HEK293 (cell line): Measurements from ENCODE around the gene PRR36.
A peak's percentile ranks its signal among the peaks of the same experiment; 100 is the strongest.

Experiments
- CTCF ChIA-PET: fragments of 350-600 bp; formaldehyde crosslinking; extraction: SDS; loops from one replicate; lab custom pipeline; 2021; ENCODE audit warnings: antibody characterized with exemption; lab: Yijun Ruan, JAX
- POLR2A ChIA-PET: fragments of 300-600 bp; formaldehyde crosslinking; extraction: SDS; loops from one replicate; lab custom pipeline; 2020; ENCODE audit warnings: antibody characterized with exemption, inconsistent platforms; lab: Yijun Ruan, JAX
- H3K27ac ChIP-seq: fragments of 200-500 bp; sonication (Bioruptor generic); 2 replicates; pipeline ENCODE4 v1.5.1; 2014; ENCODE audit warnings: low read depth, low read length, control low read depth, inconsistent platforms; ENCODE audit errors: extremely low read depth
- H3K36me3 ChIP-seq, 2 experiments: fragments of 200-500 bp in 1 of 2; sonication (Bioruptor generic) in 1 of 2; 1 replicate in 1 of 2; 2 replicates in 1 of 2; pipeline ENCODE4 v1.5.1; 2014 to 2017; ENCODE audit warnings: inconsistent platforms in 2 of 2, low read length in 2 of 2; ENCODE audit not compliant: control insufficient read depth in 2 of 2, insufficient read depth in 1 of 2
- H3K4me1 ChIP-seq: fragments of 200-500 bp; sonication (Bioruptor generic); 2 replicates; pipeline ENCODE4 v1.5.1; 2014; ENCODE audit warnings: mild to moderate bottlenecking, low read length, inconsistent platforms; ENCODE audit not compliant: control insufficient read depth, insufficient read depth
- H3K4me3 ChIP-seq: 2 replicates; pipeline ENCODE4 v1.5.1; 2011; ENCODE audit warnings: low read depth, mild to moderate bottlenecking, control low read depth, low read length, moderate library complexity
- H3K9me3 ChIP-seq: fragments of 200-500 bp; sonication (Bioruptor generic); 2 replicates; pipeline ENCODE4 v1.5.1; 2014; ENCODE audit warnings: low read depth, low read length, inconsistent platforms; ENCODE audit not compliant: control insufficient read depth, insufficient read depth
- BCL6B ChIP-seq: fragments of 450-650 bp; formaldehyde crosslinking; IDR thresholded peaks from 2 replicates; pipeline ENCODE4 v1.5.1; 2017; ENCODE audit warnings: missing biosample characterization, missing genetic modification characterization
- KLF9 ChIP-seq: fragments of 450-650 bp; formaldehyde crosslinking; IDR thresholded peaks from 2 replicates; pipeline ENCODE4 v1.5.1; 2016; ENCODE audit warnings: missing biosample characterization, missing genetic modification characterization, low read depth
- SCRT1 ChIP-seq: fragments of 450-650 bp; formaldehyde crosslinking; IDR thresholded peaks from 2 replicates; pipeline ENCODE4 v1.5.1; 2016; ENCODE audit warnings: missing biosample characterization, missing genetic modification characterization, borderline replicate concordance
- TCF7L2 ChIP-seq: IDR thresholded peaks from 2 replicates; pipeline ENCODE4 v1.6.1; 2011; ENCODE audit warnings: low read depth, mild to moderate bottlenecking, inconsistent platforms, low read length, moderate library complexity, borderline replicate concordance
- ZBTB20 ChIP-seq: fragments of 450-650 bp; formaldehyde crosslinking; IDR thresholded peaks from 2 replicates; pipeline ENCODE4 v1.5.1; 2016; ENCODE audit warnings: missing biosample characterization, missing genetic modification characterization
- ZBTB48 ChIP-seq: fragments of 450-650 bp; formaldehyde crosslinking; IDR thresholded peaks from 2 replicates; pipeline ENCODE4 v1.5.1; 2016; ENCODE audit warnings: missing biosample characterization, missing genetic modification characterization
- ZIC2 ChIP-seq: fragments of 450-650 bp; formaldehyde crosslinking; IDR thresholded peaks from 2 replicates; pipeline ENCODE4 v1.5.1; 2016; ENCODE audit warnings: missing biosample characterization, missing genetic modification characterization
- ZNF138 ChIP-seq: fragments of 450-650 bp; formaldehyde crosslinking; IDR thresholded peaks from 2 replicates; pipeline ENCODE4 v1.5.1; 2016; ENCODE audit warnings: missing biosample characterization, missing genetic modification characterization, borderline replicate concordance
- ZNF24 ChIP-seq: fragments of 450-650 bp; formaldehyde crosslinking; IDR thresholded peaks from 2 replicates; pipeline ENCODE4 v1.5.1; 2016; ENCODE audit warnings: missing biosample characterization, missing genetic modification characterization
- ZNF529 ChIP-seq: fragments of 450-650 bp; formaldehyde crosslinking; IDR thresholded peaks from 2 replicates; pipeline ENCODE4 v1.5.1; 2017; ENCODE audit warnings: missing genetic modification characterization, missing biosample characterization; ENCODE audit not compliant: insufficient replicate concordance
- ZNF548 ChIP-seq: fragments of 450-650 bp; formaldehyde crosslinking; IDR thresholded peaks from 2 replicates; pipeline ENCODE4 v1.5.1; 2016; ENCODE audit warnings: missing biosample characterization, missing genetic modification characterization
- ZNF600 ChIP-seq: fragments of 450-650 bp; formaldehyde crosslinking; IDR thresholded peaks from 2 replicates; pipeline ENCODE4 v1.5.1; 2016; ENCODE audit warnings: missing biosample characterization, missing genetic modification characterization
- ZNF621 ChIP-seq: fragments of 450-650 bp; formaldehyde crosslinking; IDR thresholded peaks from 2 replicates; pipeline ENCODE4 v1.5.1; 2017; ENCODE audit warnings: missing biosample characterization, missing genetic modification characterization
- ZNF768 ChIP-seq: fragments of 450-650 bp; formaldehyde crosslinking; IDR thresholded peaks from 2 replicates; pipeline ENCODE4 v1.5.1; 2018; ENCODE audit warnings: missing biosample characterization, mild to moderate bottlenecking, missing genetic modification characterization
- TF ChIP-seq, protein P1 (sequence below): fragments of 450-650 bp; formaldehyde crosslinking; IDR thresholded peaks from 2 replicates; pipeline ENCODE4 v1.5.1; 2016; ENCODE audit warnings: missing biosample characterization, missing genetic modification characterization
- TF ChIP-seq, protein P2 (sequence below): fragments of 450-650 bp; formaldehyde crosslinking; IDR thresholded peaks from 2 replicates; pipeline ENCODE4 v1.5.1; 2016; ENCODE audit warnings: missing biosample characterization, missing genetic modification characterization

Gene PRR36

GRCh38 chr19:7916103-7916954 is 42.1 kb upstream of the PRR36 start (continued):
- no peak for TF ChIP-seq ZNF768 (tag by site-specific recombination)

DNA sequence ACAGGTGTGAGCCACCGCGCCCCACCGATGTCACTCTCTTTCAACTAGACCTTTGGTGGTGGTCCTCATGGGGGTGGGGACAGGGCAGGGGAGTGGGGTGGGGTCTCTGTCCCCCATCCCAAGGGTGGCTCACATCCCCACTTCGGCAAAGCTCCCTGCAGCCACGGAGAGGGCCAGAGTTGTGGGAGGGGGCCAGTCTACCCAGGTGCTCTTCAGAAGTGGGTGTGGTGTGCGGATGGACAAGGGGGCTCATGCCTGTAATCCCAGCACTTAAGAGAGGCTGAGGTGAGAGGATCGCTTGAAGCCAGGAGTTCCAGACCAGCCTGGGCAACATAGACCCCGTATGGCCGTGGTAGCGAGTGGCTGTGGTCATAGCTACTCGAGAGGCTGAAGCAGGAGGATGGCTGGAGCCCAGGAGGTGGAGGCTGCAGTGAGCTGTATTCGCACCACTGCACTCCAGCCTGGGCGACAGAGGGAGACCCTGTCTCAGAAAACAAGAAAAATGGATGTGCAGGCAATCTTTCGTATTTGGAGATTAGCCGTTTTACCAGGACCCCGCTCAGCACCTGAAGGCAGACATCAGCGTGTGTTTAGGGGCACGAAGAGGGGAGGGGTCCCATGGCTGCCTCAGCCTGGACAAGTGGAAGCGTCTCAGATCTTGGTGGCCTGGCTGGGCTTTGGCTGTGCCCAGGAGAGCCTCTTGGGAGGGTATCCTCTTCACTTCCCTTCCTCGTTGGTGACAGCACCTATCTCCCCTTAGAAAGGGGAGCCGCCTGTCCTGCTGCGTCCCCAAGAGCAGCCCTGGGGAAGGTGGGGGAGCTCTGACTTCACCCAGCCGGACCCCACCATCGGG is 41.3 kb upstream of the PRR36 start:
- POLR2A ChIA-PET: interaction anchor here (0.5 to 1.8 kb wide), 6 partner anchors 9 to 47 kb away, joined by 3 to 12 read pairs (median 6); partner anchors contain the start of genes LRRC8E, MAP2K7 and TIMM44
- CTCF ChIA-PET: interaction anchor here (0.7 to 1.2 kb wide), 5 partner anchors 12 to 164 kb away, joined by 3 to 5 read pairs (median 3); partner anchors contain the start of gene MAP2K7
- Histone ChIP-seq H3K36me3 (peaks cover 0 to 20% of the 10 kb centered on the region in 2 experiments; a peak in 2 of 3 replicates), H3K27ac (no peak overlapping the region), H3K4me1 (no peaks in the 10 kb centered on the region; the same call in 1 of the 2 replicates), H3K4me3 (no peak overlapping the region; the same call in 1 of the 2 replicates), H3K9me3 (no peaks in the 10 kb centered on the region)
- TF ChIP-seq ZBTB20 (tag by site-specific recombination) (0 out of 2 replicates have a peak, but pooled peaks have one; percentile 24), ZNF138 (tag by site-specific recombination) (no peak), ZNF548 (peak; percentile 65; the same call in 1 of the 2 replicates), KLF9 (tag by site-specific recombination) (peak; percentile 52; the same call in 1 of the 2 replicates)

DNA sequence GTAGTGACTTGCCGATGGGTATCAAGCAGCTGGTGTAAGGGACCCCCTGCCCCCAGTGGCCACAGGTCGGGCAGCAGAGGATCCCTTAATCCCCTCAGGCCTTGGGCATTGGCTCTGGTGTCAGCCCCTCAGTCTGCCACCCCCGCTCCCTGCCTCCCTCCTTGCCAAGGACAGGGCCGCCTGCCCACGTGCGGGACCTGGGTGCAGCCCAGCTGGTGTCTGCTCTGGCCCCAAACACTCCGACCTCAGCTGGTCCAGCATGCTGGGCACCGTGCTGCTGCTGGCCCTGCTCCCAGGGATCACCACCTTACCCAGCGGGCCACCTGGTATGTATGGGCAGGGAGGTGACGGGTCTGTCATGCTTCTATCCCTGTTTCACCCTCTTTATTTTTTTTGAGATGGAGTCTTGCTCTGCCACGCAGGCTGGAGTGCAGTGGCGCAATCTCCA is 40.4 kb upstream of the PRR36 start, which contains the start of gene TGFBR3L:
Gene TGFBR3L, plus strand, starts transcription at position 233 of the 448 bp plus-strand sequence.
- H3K9me3 ChIP-seq: no peaks in the 10 kb centered on the region
- peaks cover 0 to 27% of the 10 kb centered on the region in 2 experiments; a peak in 2 of 3 replicates for H3K36me3 ChIP-seq
- no peaks in the 10 kb centered on the region; the same call in 1 of the 2 replicates for H3K4me1 ChIP-seq
- peak; percentile 14; the same call in 1 of the 2 replicates for TF ChIP-seq ZIC2
- TF ChIP-seq TCF7L2: no peak
- no peak for TF ChIP-seq BCL6B (tag by site-specific recombination)
- no peak for TF ChIP-seq ZNF621
- TF ChIP-seq ZBTB48: peak; percentile 85
- no peak for TF ChIP-seq SCRT1 (tag by site-specific recombination)
- TF ChIP-seq, protein P1, sequence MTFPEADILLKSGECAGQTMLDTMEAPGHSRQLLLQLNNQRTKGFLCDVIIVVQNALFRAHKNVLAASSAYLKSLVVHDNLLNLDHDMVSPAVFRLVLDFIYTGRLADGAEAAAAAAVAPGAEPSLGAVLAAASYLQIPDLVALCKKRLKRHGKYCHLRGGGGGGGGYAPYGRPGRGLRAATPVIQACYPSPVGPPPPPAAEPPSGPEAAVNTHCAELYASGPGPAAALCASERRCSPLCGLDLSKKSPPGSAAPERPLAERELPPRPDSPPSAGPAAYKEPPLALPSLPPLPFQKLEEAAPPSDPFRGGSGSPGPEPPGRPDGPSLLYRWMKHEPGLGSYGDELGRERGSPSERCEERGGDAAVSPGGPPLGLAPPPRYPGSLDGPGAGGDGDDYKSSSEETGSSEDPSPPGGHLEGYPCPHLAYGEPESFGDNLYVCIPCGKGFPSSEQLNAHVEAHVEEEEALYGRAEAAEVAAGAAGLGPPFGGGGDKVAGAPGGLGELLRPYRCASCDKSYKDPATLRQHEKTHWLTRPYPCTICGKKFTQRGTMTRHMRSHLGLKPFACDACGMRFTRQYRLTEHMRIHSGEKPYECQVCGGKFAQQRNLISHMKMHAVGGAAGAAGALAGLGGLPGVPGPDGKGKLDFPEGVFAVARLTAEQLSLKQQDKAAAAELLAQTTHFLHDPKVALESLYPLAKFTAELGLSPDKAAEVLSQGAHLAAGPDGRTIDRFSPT (tag by site-specific recombination): peak; percentile 82
- TF ChIP-seq, protein P2, sequence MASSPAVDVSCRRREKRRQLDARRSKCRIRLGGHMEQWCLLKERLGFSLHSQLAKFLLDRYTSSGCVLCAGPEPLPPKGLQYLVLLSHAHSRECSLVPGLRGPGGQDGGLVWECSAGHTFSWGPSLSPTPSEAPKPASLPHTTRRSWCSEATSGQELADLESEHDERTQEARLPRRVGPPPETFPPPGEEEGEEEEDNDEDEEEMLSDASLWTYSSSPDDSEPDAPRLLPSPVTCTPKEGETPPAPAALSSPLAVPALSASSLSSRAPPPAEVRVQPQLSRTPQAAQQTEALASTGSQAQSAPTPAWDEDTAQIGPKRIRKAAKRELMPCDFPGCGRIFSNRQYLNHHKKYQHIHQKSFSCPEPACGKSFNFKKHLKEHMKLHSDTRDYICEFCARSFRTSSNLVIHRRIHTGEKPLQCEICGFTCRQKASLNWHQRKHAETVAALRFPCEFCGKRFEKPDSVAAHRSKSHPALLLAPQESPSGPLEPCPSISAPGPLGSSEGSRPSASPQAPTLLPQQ (tag by site-specific recombination): no peak
- TF ChIP-seq ZNF529: no peak
- TF ChIP-seq ZNF600 (tag by site-specific recombination): peak; percentile 97
- no peak for TF ChIP-seq ZNF24 (tag by site-specific recombination)
- ChIA-PET CTCF (interaction anchor here (0.7 kb wide), 2 partner anchors 62 to 163 kb away, joined by 3 read pairs; no protein-coding TSS in a partner anchor), POLR2A (interaction anchor here (0.5 to 1.8 kb wide), 3 partner anchors 11 to 24 kb away, joined by 3 to 12 read pairs (median 3); partner anchors contain the start of gene MAP2K7)
- H3K4me3 ChIP-seq: no peak within 1 kb of the TSS
- H3K27ac ChIP-seq: no peak within 1 kb of the TSS
